Left lung (tissue), 10 donors: Measurements from ENCODE around the gene DISP2. TPM values are rescaled to one million over a fixed set of nuclear protein-coding genes. Genes with fewer than 3 reads are reported as not detected.

Experiments
- ATAC-seq: fragments of 200-7000 bp; cut with Tn5 transposase; one replicate; pipeline ENCODE4 v1.9.1; 2020; ENCODE audit warnings: moderate library complexity
- DNase-seq, 4 donors: peaks; one replicate each; pipeline ENCODE4 v3.0.0-alpha.2; 2013 to 2020
- H3K27ac ChIP-seq, 2 donors: fragments of 200-600 bp; sonication (generic) in 1 of 2; one replicate each; pipeline versions ENCODE4 v1.5.0 to v1.8.0; 2020 to 2021
- H3K27me3 ChIP-seq, 2 donors: fragments of 200-600 bp; sonication (generic) in 1 of 2; one replicate each; pipeline versions ENCODE4 v1.5.0 to v1.8.0; 2020 to 2021
- H3K36me3 ChIP-seq, 2 donors: fragments of 200-600 bp; sonication (generic) in 1 of 2; one replicate each; pipeline versions ENCODE4 v1.5.0 to v1.8.0; 2020 to 2021
- H3K4me1 ChIP-seq, 2 donors: fragments of 200-600 bp; one replicate each; pipeline ENCODE4 v1.8.0; 2021
- H3K4me3 ChIP-seq, 2 donors: fragments of 200-600 bp; sonication (generic) in 1 of 2; one replicate each; pipeline versions ENCODE4 v1.5.0 to v1.8.0; 2020 to 2021; ENCODE audit warnings: mild to moderate bottlenecking in 1 of 2
- H3K9me3 ChIP-seq, 2 donors: fragments of 200-600 bp; sonication (generic) in 1 of 2; one replicate each; pipeline versions ENCODE4 v1.5.0 to v1.8.0; 2020 to 2021
- CTCF ChIP-seq, 2 donors: fragments of 200-600 bp; sonication (generic) in 1 of 2; IDR thresholded peaks; one replicate each; pipeline versions ENCODE4 v1.5.0 to v1.8.0; 2021; ENCODE audit warnings: antibody characterized with exemption in 2 of 2
- intact Hi-C, 2 donors: fragments of 100-400 bp; cut with DNase I; formaldehyde crosslinking; loops; one replicate each; pipeline versions ENCODE4 v1.11.2 to v1.14.2; 2022
- polyA plus RNA-seq, 6 donors: library from polyadenylated mRNA; unstranded; fragments of 120-200 nt; gene quantifications; one replicate each; pipeline ENCODE4 v1.2.1, GENCODE V29; 2013; ENCODE audit not compliant: insufficient read length in 6 of 6
- total RNA-seq, 2 donors: library from RNA; stranded (reverse); fragmentation: NEBNext Ultra II Directional; extraction: Animal tissue kit (Norgen Biotek cat#: 25700); gene quantifications; one replicate each; pipeline ENCODE4 v1.2.1, GENCODE V29; 2021
- donor health status: DM: no; HTN: yes; CAD: no.
- donor health status: DM: no; HTN: no; CAD: no.

Gene DISP2
- total and polyA plus RNA-seq, 8 donors, result 0.61 to 3.1 (median 1.6) TPM

GRCh38 chr15:40364251-40364650 lies 6.2 kb downstream of the DISP2 start:
- Histone ChIP-seq H3K27ac (no peak overlapping the region), H3K9me3 (no peaks in the 10 kb centered on the region), H3K4me3 (no peak overlapping the region), H3K27me3 (no peaks in the 10 kb centered on the region), H3K4me1 (peaks cover 4 to 19% of the 10 kb centered on the region in 2 donors), H3K36me3 (no peaks in the 10 kb centered on the region)
- TF ChIP-seq CTCF (IDR thresholded peaks at IDR 0.05), result no peak
- intact Hi-C loops, result no loop called here
- DNase-seq (no peak), ATAC-seq (no peak)

DNA sequence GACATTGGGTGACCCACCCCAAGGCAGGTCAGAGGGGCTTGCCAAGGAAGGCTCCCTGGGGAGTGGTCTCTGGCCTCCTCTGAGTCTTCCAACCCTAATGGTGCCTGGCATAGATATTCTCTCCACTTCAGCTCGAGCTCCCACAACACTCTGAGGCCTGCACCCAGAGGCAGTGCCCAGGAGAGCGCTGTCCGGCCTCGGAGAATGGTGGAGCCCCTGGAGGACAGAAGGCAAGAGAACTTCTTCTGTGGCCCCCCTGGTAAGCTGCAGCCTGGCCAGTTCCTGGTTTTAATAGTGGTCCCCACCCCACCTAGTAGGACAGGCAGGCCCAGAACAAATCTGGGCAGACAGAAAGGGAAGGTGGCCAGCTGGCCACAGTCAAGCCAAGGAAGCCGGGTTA lies 7.0 kb downstream of the DISP2 start:
- intact Hi-C loops, result no loop called here
- no peaks in the 10 kb centered on the region for H3K27me3 ChIP-seq
- no peak for TF ChIP-seq CTCF (IDR thresholded peaks at IDR 0.05)
- no peak for ATAC-seq
- no peak overlapping the region for H3K4me3 ChIP-seq
- no peak overlapping the region for H3K27ac ChIP-seq
- DNase-seq, result no peak
- no peaks in the 10 kb centered on the region for H3K36me3 ChIP-seq
- no peaks in the 10 kb centered on the region for H3K9me3 ChIP-seq
- H3K4me1 ChIP-seq, result peaks cover 4 to 19% of the 10 kb centered on the region in 2 donors

DNA sequence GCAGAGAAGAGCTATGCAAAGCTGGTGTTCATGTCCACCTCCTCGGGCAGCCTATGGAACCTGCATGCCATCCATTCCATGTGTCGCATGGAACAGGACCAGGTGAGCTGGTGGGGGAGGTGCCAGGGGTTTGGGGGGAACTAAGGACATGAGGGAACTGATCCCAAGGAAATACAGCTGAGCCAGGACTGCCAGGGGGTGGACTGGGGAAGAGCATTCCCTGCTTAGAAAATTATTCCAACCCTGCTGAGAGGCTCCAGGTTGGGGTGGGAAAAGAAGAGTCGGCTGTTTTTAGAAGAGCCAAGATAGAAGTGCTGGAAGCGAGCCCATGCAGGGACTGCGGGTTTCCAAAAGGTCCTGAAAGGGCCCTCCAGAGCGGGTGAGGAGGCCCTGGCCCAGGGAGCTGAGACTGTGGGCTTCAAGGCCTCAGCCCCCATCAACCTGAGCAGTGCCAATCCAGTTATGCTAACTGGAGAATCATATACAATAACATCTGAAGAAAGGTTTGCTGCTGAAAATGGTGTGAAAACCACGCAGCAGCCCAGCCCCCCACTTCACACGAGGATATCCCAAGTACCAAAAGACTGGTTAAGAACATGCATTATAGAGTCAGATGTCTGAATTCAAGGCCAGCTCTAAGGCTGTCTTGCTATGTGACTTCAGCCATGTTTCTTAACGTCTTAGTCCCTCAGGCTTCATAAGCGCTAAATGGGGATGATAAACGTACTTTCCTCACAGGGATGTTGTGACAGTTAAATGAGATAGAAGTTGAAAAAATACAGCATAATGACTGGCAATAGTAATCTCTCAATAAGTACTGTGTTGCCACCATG lies 7.8 kb downstream of the DISP2 start:
- H3K4me3 ChIP-seq, result no peak overlapping the region
- intact Hi-C loops, result no loop called here
- DNase-seq (no peak), ATAC-seq (no peak)
- TF ChIP-seq CTCF (IDR thresholded peaks at IDR 0.05), result no peak
- no peaks in the 10 kb centered on the region for H3K9me3 ChIP-seq
- H3K27ac ChIP-seq, result no peak overlapping the region
- no peaks in the 10 kb centered on the region for H3K27me3 ChIP-seq
- H3K36me3 ChIP-seq, result no peaks in the 10 kb centered on the region
- peaks cover 4 to 19% of the 10 kb centered on the region in 2 donors for H3K4me1 ChIP-seq

GRCh38 chr15:40366457-40367370 lies 8.7 kb downstream of the DISP2 start:
- no peak for DNase-seq
- Histone ChIP-seq H3K4me3 (no peak overlapping the region), H3K9me3 (no peaks in the 10 kb centered on the region), H3K27me3 (no peaks in the 10 kb centered on the region), H3K36me3 (no peaks in the 10 kb centered on the region), H3K4me1 (peaks cover 4 to 19% of the 10 kb centered on the region in 2 donors), H3K27ac (peak overlapping the region in 1 of 2 donors; percentile 68)
- no peak for TF ChIP-seq CTCF (IDR thresholded peaks at IDR 0.05)
- no peak for ATAC-seq
- intact Hi-C loops, result no loop called here

DNA sequence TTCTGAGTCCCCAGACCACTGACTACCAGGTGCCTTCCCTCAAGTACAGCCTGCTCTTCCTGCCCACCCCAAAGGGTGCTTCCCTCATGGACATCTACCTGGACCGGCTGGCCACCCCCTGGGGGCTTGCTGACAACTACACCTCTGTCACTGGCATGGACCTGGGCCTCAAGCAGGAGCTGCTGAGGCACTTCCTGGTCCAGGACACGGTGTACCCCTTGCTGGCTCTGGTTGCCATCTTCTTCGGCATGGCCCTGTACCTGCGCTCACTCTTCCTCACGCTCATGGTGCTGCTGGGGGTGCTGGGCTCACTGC lies 9.3 kb downstream of the DISP2 start:
- no peaks in the 10 kb centered on the region for H3K36me3 ChIP-seq
- peak overlapping the region in 1 of 2 donors; percentile 68 for H3K27ac ChIP-seq
- no peaks in the 10 kb centered on the region for H3K9me3 ChIP-seq
- no peak for TF ChIP-seq CTCF (IDR thresholded peaks at IDR 0.05)
- intact Hi-C loops, result no loop called here
- no peaks in the 10 kb centered on the region for H3K27me3 ChIP-seq
- ATAC-seq, result no peak
- no peak for DNase-seq
- peak overlapping the region in 1 of 2 donors; percentile 41 for H3K4me3 ChIP-seq
- peaks cover 4 to 19% of the 10 kb centered on the region in 2 donors for H3K4me1 ChIP-seq
